GM18505 (cell line): ENCODE measurements around the gene DNAAF2.
"Not testable (repeated sequence)": the region's sequence is repeated elsewhere in the genome, so short reads cannot be mapped to it uniquely, and the experiment has no call there.

Experiments
- ATAC-seq: cut with Tn5 transposase; IDR thresholded peaks from one replicate; pipeline ENCODE4 v1.9.1; 2021; ENCODE audit not compliant: unreplicated experiment
- POLR2A ChIP-seq: IDR thresholded peaks from 4 replicates; pipeline ENCODE4 v1.6.1; 2011; ENCODE audit warnings: borderline replicate concordance; ENCODE audit not compliant: insufficient read depth, insufficient read length; ENCODE audit errors: extremely low read depth

The DNAAF2 gene

DNA sequence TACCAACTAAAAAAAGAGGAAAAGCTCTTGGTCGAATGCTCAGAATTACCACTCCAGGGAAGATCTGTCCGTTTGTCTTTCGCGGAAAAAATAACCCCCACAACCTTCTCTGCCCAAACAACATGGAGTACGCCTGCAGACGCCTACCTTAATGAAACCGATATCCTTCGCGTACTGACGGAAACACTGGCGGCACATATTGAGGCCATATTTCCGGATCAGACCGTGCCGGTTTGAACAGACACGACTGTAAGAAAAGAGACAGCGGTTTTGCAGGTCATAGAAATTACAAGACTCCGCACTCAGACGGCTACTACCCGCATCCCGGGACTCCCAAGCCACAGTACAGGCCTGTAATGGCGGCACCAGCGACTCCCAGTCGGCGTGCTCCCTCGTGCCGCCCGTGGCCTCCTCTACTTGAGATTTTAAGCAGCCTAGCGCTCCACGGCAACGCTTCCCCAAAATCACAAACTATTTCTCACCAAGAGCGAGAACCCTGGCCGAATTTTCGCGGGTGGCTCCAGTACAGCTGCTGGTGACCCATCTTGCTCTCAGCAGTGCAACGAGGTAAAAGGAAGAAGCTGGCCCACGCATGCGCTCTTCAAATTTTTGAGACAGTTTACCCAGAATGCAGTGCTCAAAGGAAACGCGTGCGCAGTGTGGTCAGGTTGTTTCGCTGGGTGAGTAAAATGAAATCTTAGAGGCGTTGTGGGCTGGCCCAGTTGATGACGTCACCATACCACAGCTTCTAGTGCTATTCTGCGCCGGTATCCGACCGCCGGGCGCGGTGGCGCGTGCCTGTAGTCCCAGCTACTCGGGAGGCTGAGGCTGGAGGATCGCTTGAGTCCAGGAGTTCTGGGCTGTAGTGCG is 49.0 kb downstream of the DNAAF2 start, which contains the start of gene RPS29:
Gene RPS29 (minus strand): TSS at position 578 of the 870 bp plus-strand sequence. CDS start 34 bp downstream, at position 544.
- TF ChIP-seq POLR2A: peak; percentile 97
- peak; percentile 86 for ATAC-seq

DNA sequence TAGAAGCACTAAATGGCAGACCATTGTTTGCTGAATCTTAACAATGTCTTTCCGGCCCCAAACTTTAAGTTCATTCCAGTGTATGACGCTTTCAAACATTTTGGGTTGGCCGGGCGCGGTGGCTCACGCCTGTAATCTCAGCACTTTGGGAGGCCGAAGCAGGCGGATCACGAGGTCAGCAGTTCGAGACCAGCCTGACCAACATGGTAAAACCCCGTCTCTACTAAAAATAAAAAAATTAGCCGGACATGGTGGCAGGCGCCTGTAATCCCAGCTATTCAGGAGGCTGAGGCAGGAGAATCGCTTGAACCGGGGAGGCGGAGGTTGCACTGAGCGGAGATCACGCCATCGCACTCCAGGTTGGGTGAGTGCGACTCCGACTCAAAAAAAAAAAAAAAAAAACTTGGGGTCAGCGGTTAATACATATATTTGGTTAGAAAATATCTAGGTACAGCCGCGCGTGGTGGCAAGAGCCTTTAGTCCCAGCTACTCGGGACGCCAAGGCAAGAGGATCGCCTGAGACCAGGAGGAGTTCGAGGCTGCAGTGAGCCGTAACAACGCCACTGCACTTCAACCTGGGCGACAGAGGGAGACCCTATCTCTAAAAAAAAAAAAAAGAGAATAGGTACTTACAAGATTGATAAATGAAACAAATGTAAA is 49.9 kb downstream of the DNAAF2 start:
- not testable (repeated sequence) for ATAC-seq
- peak; percentile 19 for TF ChIP-seq POLR2A

DNA sequence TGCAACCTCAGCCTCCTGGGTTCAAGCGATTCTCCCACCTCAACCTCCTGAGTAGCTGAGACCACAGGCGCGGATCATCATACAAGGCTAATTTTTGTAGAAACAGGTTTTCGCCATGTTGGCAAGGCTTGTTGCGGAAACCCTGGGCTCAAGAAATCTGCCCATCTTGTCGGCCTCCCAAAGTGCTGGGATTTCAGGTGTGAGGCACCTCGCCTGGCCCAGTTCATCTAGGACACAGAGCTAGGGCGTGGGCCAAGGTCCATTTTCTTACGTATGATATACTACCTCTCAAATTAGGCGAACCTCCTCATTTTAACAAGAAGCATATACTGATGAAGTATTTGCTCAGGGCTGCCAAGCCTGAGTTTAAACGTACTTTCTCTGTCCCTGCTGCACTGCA is 51.0 kb downstream of the DNAAF2 start:
- TF ChIP-seq POLR2A: no peak
- ATAC-seq: no peak

DNA sequence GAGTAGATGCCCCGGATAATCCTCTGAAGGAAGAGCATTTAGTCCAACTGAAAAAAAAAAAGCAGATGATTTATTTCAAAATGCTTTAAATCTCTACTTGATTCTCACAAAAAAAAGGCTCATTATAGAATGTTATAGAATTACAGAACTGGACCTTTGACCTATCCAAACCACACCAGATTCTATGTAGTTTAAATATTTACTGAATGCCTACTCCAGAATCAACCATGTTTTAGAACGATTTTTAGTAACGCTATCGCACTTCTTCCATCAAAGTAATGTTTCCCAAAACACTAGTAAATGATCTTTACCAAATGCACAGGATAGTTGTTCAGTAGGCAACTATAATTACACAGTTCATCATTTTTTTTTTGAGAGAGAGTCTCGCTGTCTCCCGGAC is 51.4 kb downstream of the DNAAF2 start:
- peak; percentile 15 for TF ChIP-seq POLR2A
- ATAC-seq: no peak

GRCh38 chr14:49582113-49582977 is 52.7 kb downstream of the DNAAF2 start:
- peak; percentile 57 for TF ChIP-seq POLR2A
- ATAC-seq: no peak

- no peak for TF ChIP-seq POLR2A
- ATAC-seq: no peak
Observed at GRCh38 chr14:49581209-49582112, 53.6 kb downstream of the DNAAF2 start.

DNA sequence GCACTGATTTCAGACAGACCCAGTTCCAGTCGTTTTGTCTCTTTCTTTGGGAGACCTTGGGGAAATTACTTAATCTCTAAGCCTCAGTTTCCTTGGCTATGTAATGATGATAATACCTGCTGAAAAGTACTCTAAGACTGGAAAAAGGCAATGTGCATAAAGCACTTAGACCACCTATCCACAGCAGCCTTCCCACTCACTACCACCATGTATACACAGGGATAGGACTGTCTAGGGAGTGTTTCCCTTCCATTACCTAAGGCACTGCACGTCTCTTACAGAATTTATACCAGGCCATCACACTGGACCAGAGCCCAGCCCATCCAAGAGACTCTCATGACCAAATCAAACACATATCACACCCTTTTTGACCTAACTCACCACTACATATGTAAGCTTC is 55.2 kb downstream of the DNAAF2 start:
- ATAC-seq: no peak
- TF ChIP-seq POLR2A: peak; percentile 18

DNA sequence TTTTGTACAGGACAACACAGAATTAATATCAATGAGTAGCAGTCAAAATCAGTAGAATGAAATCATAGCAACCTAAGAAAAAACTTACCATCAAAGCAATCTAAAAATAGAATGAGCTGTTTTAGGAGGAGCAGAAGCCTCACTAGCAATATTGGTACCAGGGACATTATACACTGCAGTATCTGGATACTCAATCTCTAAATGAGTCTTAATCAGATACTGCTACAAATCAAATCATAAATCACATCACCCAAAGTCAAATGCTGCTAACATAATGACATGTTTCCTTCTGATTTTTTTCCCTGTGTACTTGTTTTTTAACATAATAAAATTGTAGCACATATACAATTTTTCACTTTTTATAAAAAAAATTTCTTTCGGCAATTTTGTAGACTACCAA is 56.9 kb downstream of the DNAAF2 start:
- TF ChIP-seq POLR2A: no peak
- no peak for ATAC-seq
